Stimulated activated CD4-positive, alpha-beta T cell treated with anti-CD3 and anti-CD28 coated beads, Interleukin-1b, Interleukin-23, amount 100 ng/mL, for 1 hour (primary cell): ENCODE results near the gene DYSF.

Experiments used
- DNase-seq, 2 donors: peaks; one replicate each; pipeline ENCODE4 v3.0.0-alpha.2; 2020; ENCODE audit warnings: low read depth in 2 of 2

The DYSF gene

GRCh38 chr2:71706121-71706520 lies 252.8 kb downstream of the DYSF start:
- no peak for DNase-seq

GRCh38 chr2:71706836-71707235 lies 253.5 kb downstream of the DYSF start:
- no peak for DNase-seq

GRCh38 chr2:71710367-71711132 lies 257.2 kb downstream of the DYSF start:
- DNase-seq, result no peak

GRCh38 chr2:71711133-71711855 lies 257.9 kb downstream of the DYSF start:
- DNase-seq, result no peak

- DNase-seq, result no peak
Observed at GRCh38 chr2:71712158-71712818, 258.9 kb downstream of the DYSF start.

GRCh38 chr2:71713581-71714580 lies 260.5 kb downstream of the DYSF start:
- no peak for DNase-seq

- DNase-seq, result no peak
Observed at GRCh38 chr2:71714601-71715240, 261.4 kb downstream of the DYSF start.

GRCh38 chr2:71715241-71715750 lies 261.9 kb downstream of the DYSF start:
- DNase-seq, result no peak

- DNase-seq, result no peak
Observed at GRCh38 chr2:71715951-71716696, 262.8 kb downstream of the DYSF start.

GRCh38 chr2:71716697-71717624 lies 263.6 kb downstream of the DYSF start:
- no peak for DNase-seq

GRCh38 chr2:71718686-71719085 lies 265.3 kb downstream of the DYSF start:
- no peak for DNase-seq

- DNase-seq, result no peak
Observed at GRCh38 chr2:71719520-71720282, 266.3 kb downstream of the DYSF start.

- DNase-seq, result no peak
Observed at GRCh38 chr2:71720283-71720560, 266.9 kb downstream of the DYSF start.

- no peak for DNase-seq
Observed at GRCh38 chr2:71720596-71721361, 267.4 kb downstream of the DYSF start.

GRCh38 chr2:71721362-71721665 lies 268.0 kb downstream of the DYSF start:
- DNase-seq, result no peak

GRCh38 chr2:71721669-71722068 lies 268.3 kb downstream of the DYSF start:
- no peak for DNase-seq

- no peak for DNase-seq
Observed at GRCh38 chr2:71722286-71722685, 268.9 kb downstream of the DYSF start.

GRCh38 chr2:71724793-71725192 lies 271.4 kb downstream of the DYSF start:
- DNase-seq, result no peak
